B cell (primary cell): Measurements from ENCODE around the gene FBLN2. TPM values are rescaled to one million over a fixed set of nuclear protein-coding genes. Genes with fewer than 3 reads are reported as not detected.

Source experiments
- ATAC-seq: fragments of 200-7000 bp; cut with Tn5 transposase; one replicate; pipeline ENCODE4 v1.10.0; 2021; ENCODE audit warnings: low read depth, mild to moderate bottlenecking, moderate number of reproducible peaks, moderate library complexity
- CTCF ChIA-PET: fragments of 350-600 bp; sonication (Branson Sonifier 250); formaldehyde crosslinking; loops from one replicate; lab custom pipeline; 2021; ENCODE audit warnings: antibody characterized with exemption, inconsistent platforms; lab: Charles Lee
- POLR2A ChIA-PET: fragments of 350-600 bp; sonication (Branson Sonifier 250); formaldehyde crosslinking; loops from one replicate; lab custom pipeline; 2021; ENCODE audit warnings: antibody characterized with exemption; lab: Charles Lee
- DNase-seq: peaks from one replicate; pipeline ENCODE4 v3.0.0; 2013
- H2AFZ ChIP-seq: 2 replicates; pipeline ENCODE4 v1.6.1; 2012; ENCODE audit warnings: mild to moderate bottlenecking, low read depth, low read length; ENCODE audit not compliant: insufficient read depth, poor library complexity, severe bottlenecking
- H3K27ac ChIP-seq, 2 donors: 1 replicate in 1 of 2; 2 replicates in 1 of 2; pipeline ENCODE4 v1.5.1; 2012 to 2013; ENCODE audit warnings: low read length in 2 of 2, mild to moderate bottlenecking in 2 of 2, moderate library complexity in 1 of 2
- H3K27me3 ChIP-seq, 4 experiments: fragments of 200-600 bp in 1 of 4; sonication (generic) in 1 of 4; replicated peaks in 1 of 4; 1 replicate in 2 of 4; 2 replicates in 2 of 4; pipeline versions ENCODE4 v1.6.1 to v1.7.0; 2013 to 2016; ENCODE audit warnings: low read length in 3 of 4, mild to moderate bottlenecking in 2 of 4, mixed read lengths in 1 of 4, moderate library complexity in 1 of 4; ENCODE audit not compliant: insufficient read depth in 4 of 4, control insufficient read depth in 3 of 4; ENCODE audit errors: control extremely low read depth in 1 of 4
- H3K36me3 ChIP-seq, 2 experiments: replicated peaks in 1 of 2; 1 replicate in 1 of 2; 2 replicates in 1 of 2; pipeline versions ENCODE4 v1.6.1 to v1.7.1; 2013; ENCODE audit warnings: low read length in 1 of 2; ENCODE audit not compliant: insufficient read depth in 2 of 2, control insufficient read depth in 1 of 2; ENCODE audit errors: control extremely low read depth in 1 of 2, extremely low read depth in 1 of 2
- H3K4me1 ChIP-seq, 2 donors: fragments of 200-600 bp in 1 of 2; sonication (generic) in 1 of 2; 1 replicate in 1 of 2; 2 replicates in 1 of 2; pipeline versions ENCODE4 v1.5.1 to v1.6.1; 2013 to 2017; ENCODE audit warnings: low read length in 2 of 2; ENCODE audit not compliant: control insufficient read depth in 2 of 2, insufficient read depth in 2 of 2
- H3K4me2 ChIP-seq: replicated peaks from 2 replicates; pipeline ENCODE3; 2012; ENCODE audit warnings: mild to moderate bottlenecking, low read depth, low read length; ENCODE audit not compliant: poor library complexity, severe bottlenecking
- H3K4me3 ChIP-seq, 5 experiments: fragments of 200-600 bp in 1 of 5; sonication (generic) in 1 of 5; 1 replicate in 3 of 5; 2 replicates in 2 of 5; pipeline versions ENCODE4 v1.5.1 to v1.7.0; 2011 to 2016; ENCODE audit warnings: low read length in 4 of 5, mild to moderate bottlenecking in 4 of 5, low read depth in 2 of 5, control low read depth in 1 of 5, moderate library complexity in 1 of 5; ENCODE audit not compliant: insufficient read depth in 1 of 5; ENCODE audit errors: control extremely low read depth in 1 of 5, extremely low read depth in 1 of 5
- H3K79me2 ChIP-seq: fragments of 200-600 bp; sonication (generic); one replicate; pipeline ENCODE4 v1.6.0; 2016; ENCODE audit warnings: low read length; ENCODE audit not compliant: control insufficient read depth, insufficient read depth
- H3K9ac ChIP-seq: fragments of 200-600 bp; sonication (generic); 2 replicates; pipeline ENCODE4 v1.6.1; 2017; ENCODE audit warnings: mild to moderate bottlenecking, low read length, moderate library complexity
- H3K9me3 ChIP-seq, 3 donors: one replicate each; pipeline versions ENCODE4 v1.6.1 to v1.7.1; 2013; ENCODE audit warnings: low read length in 2 of 3; ENCODE audit not compliant: control insufficient read depth in 2 of 3, insufficient read depth in 1 of 3; ENCODE audit errors: control extremely low read depth in 1 of 3
- H4K20me1 ChIP-seq: 2 replicates; pipeline ENCODE4 v1.6.0; 2012; ENCODE audit warnings: mild to moderate bottlenecking, low read length; ENCODE audit not compliant: insufficient read depth, control insufficient read depth, poor library complexity, severe bottlenecking
- H3K27ac Mint-ChIP-seq: one replicate; pipeline ENCODE4 v1.8.0; 2021; ENCODE audit warnings: mixed read lengths
- H3K27me3 Mint-ChIP-seq: one replicate; pipeline ENCODE4 v1.8.0; 2021; ENCODE audit warnings: mixed read lengths
- H3K4me1 Mint-ChIP-seq: one replicate; pipeline ENCODE4 v1.8.0; 2021; ENCODE audit warnings: mixed read lengths
- H3K4me3 Mint-ChIP-seq: one replicate; pipeline ENCODE4 v1.8.0; 2021; ENCODE audit warnings: mixed read lengths
- H3K9me3 Mint-ChIP-seq: one replicate; pipeline ENCODE4 v1.8.0; 2022; ENCODE audit warnings: mixed read lengths; ENCODE audit not compliant: insufficient read depth
- EZH2 ChIP-seq: IDR thresholded peaks from 2 replicates; pipeline ENCODE4 v1.6.1; 2012; ENCODE audit warnings: borderline replicate concordance, low read depth, mild to moderate bottlenecking, moderate library complexity, low read length; ENCODE audit not compliant: insufficient read depth, poor library complexity, severe bottlenecking
- WGBS: methylation state at CpG from one replicate; pipeline ENCODE4 v1.1.5; 2013; ENCODE audit warnings: missing lambda C conversion rate; ENCODE audit not compliant: insufficient coverage; 5-methylcytosine and 5-hydroxymethylcytosine counted together
- intact Hi-C: fragments of 100-400 bp; cut with micrococcal nuclease; formaldehyde crosslinking; loops from one replicate; pipeline ENCODE4 v1.10.0; 2022
- polyA plus RNA-seq: library from polyadenylated mRNA; depleted of rRNA; stranded (reverse); fragments of >200 nt; gene quantifications from 2 replicates; pipeline ENCODE4 v1.2.3, GENCODE V29; 2012
- total RNA-seq, 2 donors: library from RNA; stranded (reverse); fragments of 120-200 nt in 1 of 2; gene quantifications; 1 replicate in 1 of 2; 2 replicates in 1 of 2; pipeline versions ENCODE4 v1.2.3 to v1.2.4, GENCODE V29; 2013 to 2022
- TF ChIP-seq, protein P1 (sequence below): fragments of 200-600 bp; IDR thresholded peaks from one replicate; pipeline ENCODE4 v1.8.0; 2022; ENCODE audit warnings: antibody characterized with exemption, mild to moderate bottlenecking

Gene FBLN2
- total and polyA plus RNA-seq, 2 donors (not counting 1 experiment from before 2014, with no cell fraction given) = 3.6 to 8.2 TPM

DNA sequence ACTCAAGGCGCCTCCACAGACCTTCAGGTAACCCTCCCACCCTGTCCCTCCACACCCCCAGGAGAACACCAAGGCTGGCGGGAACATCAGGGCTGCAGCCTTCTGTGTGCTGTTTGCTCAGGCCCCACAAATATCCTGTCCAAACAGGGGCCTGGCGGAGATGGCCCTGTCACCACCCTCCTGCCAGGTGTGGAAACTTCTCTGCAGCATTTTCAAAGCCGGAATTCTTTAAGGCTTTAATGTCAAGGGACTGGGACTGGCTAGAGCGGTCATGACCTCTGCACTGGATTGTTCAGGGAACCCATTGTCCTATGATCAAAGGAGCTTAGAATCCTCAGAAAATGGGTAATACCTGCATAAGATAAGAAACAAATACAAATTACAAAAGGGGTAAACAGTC is 46.6 kb downstream of the FBLN2 start:
- no peak for TF ChIP-seq EZH2
- TF ChIP-seq, protein P1, sequence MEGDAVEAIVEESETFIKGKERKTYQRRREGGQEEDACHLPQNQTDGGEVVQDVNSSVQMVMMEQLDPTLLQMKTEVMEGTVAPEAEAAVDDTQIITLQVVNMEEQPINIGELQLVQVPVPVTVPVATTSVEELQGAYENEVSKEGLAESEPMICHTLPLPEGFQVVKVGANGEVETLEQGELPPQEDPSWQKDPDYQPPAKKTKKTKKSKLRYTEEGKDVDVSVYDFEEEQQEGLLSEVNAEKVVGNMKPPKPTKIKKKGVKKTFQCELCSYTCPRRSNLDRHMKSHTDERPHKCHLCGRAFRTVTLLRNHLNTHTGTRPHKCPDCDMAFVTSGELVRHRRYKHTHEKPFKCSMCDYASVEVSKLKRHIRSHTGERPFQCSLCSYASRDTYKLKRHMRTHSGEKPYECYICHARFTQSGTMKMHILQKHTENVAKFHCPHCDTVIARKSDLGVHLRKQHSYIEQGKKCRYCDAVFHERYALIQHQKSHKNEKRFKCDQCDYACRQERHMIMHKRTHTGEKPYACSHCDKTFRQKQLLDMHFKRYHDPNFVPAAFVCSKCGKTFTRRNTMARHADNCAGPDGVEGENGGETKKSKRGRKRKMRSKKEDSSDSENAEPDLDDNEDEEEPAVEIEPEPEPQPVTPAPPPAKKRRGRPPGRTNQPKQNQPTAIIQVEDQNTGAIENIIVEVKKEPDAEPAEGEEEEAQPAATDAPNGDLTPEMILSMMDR = no peak

DNA sequence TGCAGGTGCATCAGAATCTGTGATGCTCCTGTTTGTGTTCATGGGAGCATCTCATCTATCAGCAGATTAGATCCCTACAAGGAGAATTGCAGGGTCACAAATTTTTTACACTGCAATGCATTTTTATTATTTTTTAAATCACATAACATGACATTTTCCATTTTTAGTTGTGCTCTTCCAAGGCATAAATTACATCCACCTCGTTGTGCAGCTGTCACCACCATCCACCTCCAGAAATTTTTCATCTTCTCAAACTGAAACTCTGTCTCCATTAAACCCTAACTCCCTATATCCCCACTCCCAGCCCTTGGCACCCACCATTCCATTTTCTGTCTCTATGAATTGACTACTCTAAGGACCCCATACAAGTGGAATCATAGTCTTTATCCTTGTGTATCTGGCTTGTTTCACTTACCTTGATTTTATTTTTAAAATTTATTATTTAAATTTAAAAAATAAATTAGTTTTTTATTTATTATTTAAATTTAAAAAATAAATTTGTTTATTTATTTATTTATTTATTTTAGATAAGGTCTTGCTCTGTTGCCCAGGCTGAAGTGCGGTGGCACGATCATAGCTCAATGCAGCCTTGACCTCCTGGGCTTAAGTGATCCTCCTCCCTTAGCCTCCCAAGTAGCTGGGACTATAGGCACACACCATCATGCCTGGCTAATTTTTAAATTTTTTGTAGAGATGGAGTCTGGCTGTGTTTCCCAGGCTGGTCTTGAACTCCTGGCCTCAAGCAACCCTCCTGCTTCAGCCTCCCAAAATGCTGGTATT is 47.7 kb downstream of the FBLN2 start:
- Histone ChIP-seq H3K9ac (no peak overlapping the region), H3K27ac (no peak overlapping the region), H3K36me3 (no peaks in the 10 kb centered on the region), H3K27me3 (no peaks in the 10 kb centered on the region), H3K4me2 (no peak overlapping the region), H3K9me3 (no peaks in the 10 kb centered on the region), H4K20me1 (no peaks in the 10 kb centered on the region), H3K79me2 (no peaks in the 10 kb centered on the region), H3K4me3 (no peak overlapping the region), H3K4me1 (no peaks in the 10 kb centered on the region), H2AFZ (no peak overlapping the region)
- intact Hi-C loops = no loop called here
- no peak overlapping the region for H3K27ac Mint-ChIP-seq
- H3K9me3 Mint-ChIP-seq = no peaks in the 10 kb centered on the region
- POLR2A ChIA-PET = no interaction called here
- CTCF ChIA-PET = no interaction called here
- WGBS = 67% methylated on average over 1 of the region's 3 CpGs
- TF ChIP-seq, protein P1 = no peak
- TF ChIP-seq EZH2 = no peak
- H3K4me3 Mint-ChIP-seq = no peak overlapping the region
- no peaks in the 10 kb centered on the region for H3K4me1 Mint-ChIP-seq
- no peak for ATAC-seq
- no peak for DNase-seq
- H3K27me3 Mint-ChIP-seq = peaks cover 10% of the 10 kb centered on the region

More for the DNA sequence above, 46.6 kb downstream of the FBLN2 start:
- Histone ChIP-seq H3K4me1 (no peaks in the 10 kb centered on the region), H3K4me3 (no peak overlapping the region), H4K20me1 (no peaks in the 10 kb centered on the region), H3K4me2 (no peak overlapping the region), H3K79me2 (no peaks in the 10 kb centered on the region), H3K27me3 (no peaks in the 10 kb centered on the region), H3K27ac (no peak overlapping the region), H2AFZ (no peak overlapping the region), H3K9ac (no peak overlapping the region), H3K9me3 (no peaks in the 10 kb centered on the region), H3K36me3 (no peaks in the 10 kb centered on the region)
- H3K4me3 Mint-ChIP-seq = no peak overlapping the region
- intact Hi-C loops = no loop called here
- H3K27me3 Mint-ChIP-seq = peaks cover 10% of the 10 kb centered on the region
- H3K27ac Mint-ChIP-seq = no peak overlapping the region
- H3K9me3 Mint-ChIP-seq = no peaks in the 10 kb centered on the region
- ATAC-seq (no peak), DNase-seq (no peak)
- 98% methylated on average over 5 of the region's 5 CpGs for WGBS
- ChIA-PET POLR2A (no interaction called here), CTCF (interaction anchor here (1.3 kb wide), 1 partner anchor 52 kb away, joined by 3 read pairs; no protein-coding TSS in a partner anchor)
- no peaks in the 10 kb centered on the region for H3K4me1 Mint-ChIP-seq
